GM06990 (cell line): ENCODE results near the gene ARSG.

ENCODE experiments used
- DNase-seq: peaks from one replicate; pipeline ENCODE4 v3.0.0-alpha.2; 2011; ENCODE audit not compliant: insufficient read length; ENCODE audit errors: extremely low read depth
- H3K27me3 ChIP-seq: replicated peaks from 2 replicates; pipeline ENCODE4 v1.6.0; 2011; ENCODE audit warnings: low read length; ENCODE audit not compliant: control insufficient read depth, insufficient read depth
- H3K36me3 ChIP-seq: 2 replicates; pipeline ENCODE4 v1.5.1; 2011; ENCODE audit warnings: low read length; ENCODE audit not compliant: control insufficient read depth, insufficient read depth
- H3K4me3 ChIP-seq: replicated peaks from 2 replicates; pipeline ENCODE4 v1.5.1; 2011; ENCODE audit warnings: low read depth, mild to moderate bottlenecking, control low read depth, low read length
- TF ChIP-seq, protein P1 (sequence below): IDR thresholded peaks from 2 replicates; pipeline ENCODE4 v1.5.1; 2011; ENCODE audit warnings: low read length, control low read depth, mild to moderate bottlenecking, inconsistent platforms; ENCODE audit not compliant: insufficient read depth, poor library complexity, severe bottlenecking

Gene ARSG

DNA sequence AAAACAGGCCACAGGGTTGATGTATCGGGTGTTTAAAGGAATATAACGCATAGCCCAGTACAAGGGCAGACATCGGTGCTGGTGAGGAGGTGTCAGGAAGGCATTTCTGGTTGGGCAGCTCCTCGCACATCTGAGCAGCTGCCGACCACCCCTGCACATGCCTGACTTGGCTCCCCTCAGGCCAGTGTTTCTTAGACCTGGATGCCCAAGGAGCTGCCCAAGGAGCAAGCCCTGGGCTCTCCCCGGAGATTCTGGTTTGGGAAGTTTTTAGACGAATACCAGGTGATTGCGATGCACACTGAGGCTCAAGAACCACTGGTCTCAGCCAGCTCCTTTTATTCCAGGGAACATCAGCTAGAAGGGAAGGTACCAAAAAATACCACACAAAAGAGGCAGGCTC lies 154.4 kb downstream of the ARSG start:
- H3K4me3 ChIP-seq: no peak overlapping the region
- no peaks in the 10 kb centered on the region for H3K27me3 ChIP-seq
- H3K36me3 ChIP-seq: peaks cover 20% of the 10 kb centered on the region
- TF ChIP-seq, protein P1, sequence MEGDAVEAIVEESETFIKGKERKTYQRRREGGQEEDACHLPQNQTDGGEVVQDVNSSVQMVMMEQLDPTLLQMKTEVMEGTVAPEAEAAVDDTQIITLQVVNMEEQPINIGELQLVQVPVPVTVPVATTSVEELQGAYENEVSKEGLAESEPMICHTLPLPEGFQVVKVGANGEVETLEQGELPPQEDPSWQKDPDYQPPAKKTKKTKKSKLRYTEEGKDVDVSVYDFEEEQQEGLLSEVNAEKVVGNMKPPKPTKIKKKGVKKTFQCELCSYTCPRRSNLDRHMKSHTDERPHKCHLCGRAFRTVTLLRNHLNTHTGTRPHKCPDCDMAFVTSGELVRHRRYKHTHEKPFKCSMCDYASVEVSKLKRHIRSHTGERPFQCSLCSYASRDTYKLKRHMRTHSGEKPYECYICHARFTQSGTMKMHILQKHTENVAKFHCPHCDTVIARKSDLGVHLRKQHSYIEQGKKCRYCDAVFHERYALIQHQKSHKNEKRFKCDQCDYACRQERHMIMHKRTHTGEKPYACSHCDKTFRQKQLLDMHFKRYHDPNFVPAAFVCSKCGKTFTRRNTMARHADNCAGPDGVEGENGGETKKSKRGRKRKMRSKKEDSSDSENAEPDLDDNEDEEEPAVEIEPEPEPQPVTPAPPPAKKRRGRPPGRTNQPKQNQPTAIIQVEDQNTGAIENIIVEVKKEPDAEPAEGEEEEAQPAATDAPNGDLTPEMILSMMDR: no peak
- no peak for DNase-seq

DNA sequence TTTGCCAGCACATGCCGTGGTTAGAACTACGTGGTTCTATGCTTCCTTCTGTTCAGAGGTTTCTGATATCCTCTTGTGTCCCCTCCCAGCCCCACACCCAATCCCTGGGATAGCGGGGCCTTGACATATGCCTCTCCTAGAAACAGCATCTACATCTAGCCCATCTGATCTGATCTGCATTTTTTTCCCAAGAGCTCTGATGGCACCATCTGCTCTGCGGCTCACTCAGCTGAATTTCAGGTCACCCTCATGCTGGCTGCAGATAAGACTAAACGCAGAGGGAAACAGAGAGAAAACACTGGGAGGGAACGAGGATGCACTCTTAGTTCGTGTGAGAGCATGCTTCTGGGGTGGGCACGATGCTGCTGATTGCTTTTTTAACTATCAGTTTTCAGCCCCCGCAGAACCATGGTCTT lies 155.3 kb downstream of the ARSG start:
- Histone ChIP-seq H3K27me3 (no peaks in the 10 kb centered on the region), H3K4me3 (no peak overlapping the region), H3K36me3 (peaks cover 26% of the 10 kb centered on the region)
- DNase-seq: no peak
- TF ChIP-seq, protein P1: no peak

DNA sequence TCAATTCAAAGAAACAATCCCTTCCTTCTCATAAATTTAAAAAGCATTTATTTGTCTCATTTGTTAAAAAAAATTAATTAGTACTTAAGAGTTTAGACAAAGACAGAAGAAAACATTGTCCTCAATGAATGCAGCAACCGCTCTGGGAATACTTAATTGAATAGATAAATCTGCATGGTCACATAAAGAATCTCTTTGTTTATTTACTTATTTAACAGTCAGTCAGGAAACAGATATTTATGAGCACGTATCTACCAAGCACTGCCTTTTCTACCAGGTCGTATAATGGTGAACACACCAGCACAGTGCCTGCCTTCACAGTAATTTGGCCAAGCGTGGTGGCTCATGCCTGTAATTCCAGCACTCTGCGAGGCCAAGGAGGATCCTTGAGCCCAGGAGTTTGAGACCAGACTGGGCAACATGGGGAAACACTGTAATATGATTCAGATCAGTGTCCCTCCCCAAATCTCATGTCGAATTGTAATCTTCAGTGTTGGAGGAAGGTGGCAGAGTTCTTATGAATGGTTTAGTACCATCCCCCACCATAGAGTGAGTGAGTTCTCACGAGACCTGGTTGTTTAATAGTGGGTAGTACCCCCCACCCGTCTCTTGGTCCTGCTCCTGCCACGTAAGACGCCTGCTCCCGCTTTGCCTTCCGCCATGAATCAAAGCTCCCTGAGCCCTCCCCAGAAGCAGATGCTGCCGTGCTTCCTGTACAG lies 157.9 kb downstream of the ARSG start:
- no peak for DNase-seq
- Histone ChIP-seq H3K4me3 (no peak overlapping the region), H3K36me3 (peaks cover 21% of the 10 kb centered on the region), H3K27me3 (no peaks in the 10 kb centered on the region)
- TF ChIP-seq, protein P1: no peak

GRCh38 chr17:68450391-68450790 lies 159.1 kb downstream of the ARSG start:
- TF ChIP-seq, protein P1: no peak
- H3K27me3 ChIP-seq: no peaks in the 10 kb centered on the region
- no peak overlapping the region for H3K4me3 ChIP-seq
- DNase-seq: no peak
- peaks cover 21% of the 10 kb centered on the region for H3K36me3 ChIP-seq

DNA sequence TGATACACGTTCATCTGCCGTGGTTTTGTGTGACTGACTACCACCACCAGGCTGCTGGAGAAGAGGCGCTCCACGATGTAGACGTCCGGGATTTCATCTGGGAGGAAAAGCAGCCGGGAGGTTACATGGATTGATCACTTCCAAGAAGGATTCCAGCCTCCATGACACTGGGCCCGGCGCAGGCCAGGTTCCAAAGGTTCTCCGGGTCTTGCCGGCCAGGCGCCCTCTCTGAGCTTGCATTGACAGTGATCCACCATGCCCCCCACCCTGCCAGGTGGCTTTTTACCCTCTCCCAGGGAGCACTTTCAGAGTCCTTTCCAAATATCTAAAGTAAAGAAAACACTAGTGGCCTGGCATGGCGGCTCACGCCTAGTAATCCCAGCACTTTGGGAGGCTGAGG lies 159.5 kb downstream of the ARSG start:
- Histone ChIP-seq H3K4me3 (no peak overlapping the region), H3K27me3 (no peaks in the 10 kb centered on the region), H3K36me3 (peaks cover 18% of the 10 kb centered on the region)
- no peak for DNase-seq
- TF ChIP-seq, protein P1: no peak
